Common myeloid progenitor, CD34-positive (primary cell): ENCODE measurements around the gene STAC3.
"Not testable (repeated sequence)": the region's sequence is repeated elsewhere in the genome, so short reads cannot be mapped to it uniquely, and the experiment has no call there.

Experiments used
- CTCF ChIA-PET: fragments of 350-600 bp; sonication (Branson Sonifier 250); formaldehyde crosslinking; loops from one replicate; lab custom pipeline; 2021; ENCODE audit warnings: antibody characterized with exemption; lab: Charles Lee
- POLR2A ChIA-PET: fragments of 350-600 bp; sonication (Branson Sonifier 250); formaldehyde crosslinking; loops from one replicate; lab custom pipeline; 2021; ENCODE audit warnings: antibody characterized with exemption; lab: Charles Lee
- DNase-seq, 3 donors: peaks; one replicate each; pipeline versions ENCODE4 v3.0.0 to v3.0.0-alpha.2; 2013
- H3K27ac ChIP-seq, 2 experiments: 1 replicate in 1 of 2; 2 replicates in 1 of 2; pipeline ENCODE4 v1.7.0; 2013; ENCODE audit warnings: inconsistent platforms in 2 of 2, low read length in 2 of 2, mild to moderate bottlenecking in 2 of 2, low read depth in 1 of 2, moderate library complexity in 1 of 2; ENCODE audit not compliant: severe bottlenecking in 2 of 2, insufficient read depth in 1 of 2, poor library complexity in 1 of 2
- H3K27me3 ChIP-seq, 5 experiments: replicated peaks in 2 of 5; 1 replicate in 3 of 5; 2 replicates in 2 of 5; pipeline versions ENCODE4 v1.6.1 to v1.7.0; 2013; ENCODE audit warnings: low read length in 4 of 5, mild to moderate bottlenecking in 2 of 5, moderate library complexity in 2 of 5, inconsistent platforms in 1 of 5; ENCODE audit not compliant: insufficient read depth in 5 of 5, control insufficient read depth in 4 of 5
- H3K36me3 ChIP-seq, 4 experiments: 1 replicate in 2 of 4; 2 replicates in 2 of 4; pipeline versions ENCODE4 v1.6.1 to v1.7.0; 2013; ENCODE audit warnings: low read length in 3 of 4, control low read depth in 1 of 4, mild to moderate bottlenecking in 1 of 4; ENCODE audit not compliant: control insufficient read depth in 4 of 4, insufficient read depth in 4 of 4
- H3K4me1 ChIP-seq, 4 experiments: 1 replicate in 3 of 4; 2 replicates in 1 of 4; pipeline versions ENCODE4 v1.6.1 to v1.7.1; 2013; ENCODE audit warnings: low read length in 3 of 4, mild to moderate bottlenecking in 3 of 4, control low read depth in 1 of 4, inconsistent platforms in 1 of 4, moderate library complexity in 1 of 4; ENCODE audit not compliant: control insufficient read depth in 4 of 4, insufficient read depth in 4 of 4; ENCODE audit errors: control extremely low read depth in 1 of 4
- H3K4me3 ChIP-seq, 7 experiments: 1 replicate in 4 of 7; 2 replicates in 3 of 7; pipeline versions ENCODE4 v1.5.1 to v1.7.0; 2013; ENCODE audit warnings: mild to moderate bottlenecking in 7 of 7, low read length in 6 of 7, moderate library complexity in 6 of 7, inconsistent platforms in 2 of 7, low read depth in 2 of 7, control low read depth in 1 of 7; ENCODE audit not compliant: insufficient read depth in 4 of 7, control insufficient read depth in 1 of 7; ENCODE audit errors: extremely low read depth in 1 of 7
- H3K9me3 ChIP-seq, 5 experiments: 1 replicate in 4 of 5; 2 replicates in 1 of 5; pipeline versions ENCODE4 v1.6.1 to v1.7.1; 2013; ENCODE audit warnings: low read length in 4 of 5, mild to moderate bottlenecking in 2 of 5, inconsistent platforms in 1 of 5, low read depth in 1 of 5, moderate library complexity in 1 of 5; ENCODE audit not compliant: control insufficient read depth in 4 of 5, insufficient read depth in 2 of 5; ENCODE audit errors: control extremely low read depth in 1 of 5
- WGBS: methylation state at CpG from one replicate; pipeline ENCODE4 v1.1.5; 2013; ENCODE audit not compliant: insufficient coverage; 5-methylcytosine and 5-hydroxymethylcytosine counted together

STAC3 gene

GRCh38 chr12:57276935-57277563 lies 26.1 kb upstream of the STAC3 start:
- no peaks in the 10 kb centered on the region for H3K9me3 ChIP-seq
- peak; percentile 42 to 67 (median 65) for DNase-seq
- H3K27ac ChIP-seq = no peak overlapping the region
- H3K4me3 ChIP-seq = no peak overlapping the region
- 100% methylated on average over 1 of the region's 4 CpGs for whole genome bisulfite sequencing
- CTCF ChIA-PET = interaction anchor here (0.7 to 2.4 kb wide), 11 partner anchors 9 to 178 kb away, joined by 3 to 17 read pairs (median 5); partner anchors contain the start of gene INHBE
- H3K4me1 ChIP-seq = peaks cover 0 to 9% (median 6%) of the 10 kb centered on the region in 4 experiments
- H3K27me3 ChIP-seq = no peaks in the 10 kb centered on the region
- POLR2A ChIA-PET = no interaction called here
- peaks cover 18 to 60% (median 30%) of the 10 kb centered on the region in 4 experiments for H3K36me3 ChIP-seq

GRCh38 chr12:57276233-57276632 lies 25.2 kb upstream of the STAC3 start:
- WGBS = 100% methylated on average over 3 of the region's 6 CpGs
- H3K4me3 ChIP-seq, H3K9me3 ChIP-seq, DNase-seq, H3K4me1 ChIP-seq, POLR2A ChIA-PET, H3K27ac ChIP-seq, H3K27me3 ChIP-seq: not testable (repeated sequence)
- CTCF ChIA-PET = interaction anchor here (0.7 to 2.4 kb wide), 5 partner anchors 10 to 133 kb away, joined by 3 to 17 read pairs (median 5); no protein-coding TSS in a partner anchor
- H3K36me3 ChIP-seq = peaks cover 18 to 59% (median 30%) of the 10 kb centered on the region in 4 experiments

- H3K27me3 ChIP-seq = no peaks in the 10 kb centered on the region
- H3K9me3 ChIP-seq = no peaks in the 10 kb centered on the region
- no peak overlapping the region for H3K4me3 ChIP-seq
- peaks cover 0 to 2% (median under 1%) of the 10 kb centered on the region in 4 experiments for H3K4me1 ChIP-seq
- H3K27ac ChIP-seq = no peak overlapping the region
- peaks cover 18 to 55% (median 33%) of the 10 kb centered on the region in 4 experiments for H3K36me3 ChIP-seq
- CTCF ChIA-PET = interaction anchor here (1.0 to 3.1 kb wide), 5 partner anchors 8 to 179 kb away, joined by 3 to 17 read pairs (median 5); no protein-coding TSS in a partner anchor
- POLR2A ChIA-PET = no interaction called here
- no peak for DNase-seq
These were observed 22.5 kb upstream of the STAC3 start for GRCh38 chr12:57273516-57273915.

GRCh38 chr12:57272337-57273151 lies 21.6 kb upstream of the STAC3 start:
- H3K4me3 ChIP-seq = no peak overlapping the region
- H3K9me3 ChIP-seq = no peaks in the 10 kb centered on the region
- CTCF ChIA-PET = interaction anchor here (0.9 to 3.1 kb wide), 4 partner anchors 13 to 189 kb away, joined by 3 to 17 read pairs (median 7); no protein-coding TSS in a partner anchor
- WGBS = 94% methylated on average over 3 of the region's 7 CpGs
- peaks cover 0 to 12% (median 6%) of the 10 kb centered on the region in 4 experiments for H3K4me1 ChIP-seq
- no peak overlapping the region for H3K27ac ChIP-seq
- POLR2A ChIA-PET = interaction anchor here (0.6 kb wide), 1 partner anchor 61 kb away, joined by 3 read pairs; no protein-coding TSS in a partner anchor
- peaks cover 15 to 50% (median 31%) of the 10 kb centered on the region in 4 experiments for H3K36me3 ChIP-seq
- no peak for DNase-seq
- H3K27me3 ChIP-seq = no peaks in the 10 kb centered on the region

- no CpG with 5 or more reads among the region's 1 CpG for WGBS
- Histone ChIP-seq H3K36me3 (peaks cover 19 to 57% (median 39%) of the 10 kb centered on the region in 4 experiments), H3K4me1 (peaks cover 0 to 12% (median 6%) of the 10 kb centered on the region in 4 experiments), H3K27ac (no peak overlapping the region), H3K4me3 (no peak overlapping the region), H3K27me3 (no peaks in the 10 kb centered on the region), H3K9me3 (no peaks in the 10 kb centered on the region)
- ChIA-PET POLR2A (no interaction called here), CTCF (interaction anchor here (0.6 to 2.6 kb wide), 14 partner anchors 9 to 187 kb away, joined by 3 to 13 read pairs (median 4); no protein-coding TSS in a partner anchor)
- DNase-seq = peak in 2 of 3 donors; percentile 13 to 25
These were observed 20.0 kb upstream of the STAC3 start for GRCh38 chr12:57270966-57271470.

- ChIA-PET POLR2A (no interaction called here), CTCF (interaction anchor here (0.9 to 2.4 kb wide), 4 partner anchors 28 to 191 kb away, joined by 3 to 9 read pairs (median 6); partner anchors contain the start of genes GLI1 and INHBE)
- Histone ChIP-seq H3K36me3 (peaks cover 16 to 60% (median 33%) of the 10 kb centered on the region in 4 experiments), H3K27me3 (no peaks in the 10 kb centered on the region), H3K27ac (peak overlapping the region in 1 of 2 experiments; percentile 54), H3K9me3 (no peaks in the 10 kb centered on the region), H3K4me1 (peaks cover 0 to 15% (median 6%) of the 10 kb centered on the region in 4 experiments), H3K4me3 (peak overlapping the region in 1 of 7 experiments; percentile 3)
- DNase-seq = peak in 2 of 3 donors; percentile 43 to 50
- 50% methylated on average over 6 of the region's 7 CpGs for WGBS
These were observed 17.3 kb upstream of the STAC3 start for GRCh38 chr12:57268264-57268663.
